Measurements from ENCODE around the gene RAB27A.

Gene RAB27A

DNA sequence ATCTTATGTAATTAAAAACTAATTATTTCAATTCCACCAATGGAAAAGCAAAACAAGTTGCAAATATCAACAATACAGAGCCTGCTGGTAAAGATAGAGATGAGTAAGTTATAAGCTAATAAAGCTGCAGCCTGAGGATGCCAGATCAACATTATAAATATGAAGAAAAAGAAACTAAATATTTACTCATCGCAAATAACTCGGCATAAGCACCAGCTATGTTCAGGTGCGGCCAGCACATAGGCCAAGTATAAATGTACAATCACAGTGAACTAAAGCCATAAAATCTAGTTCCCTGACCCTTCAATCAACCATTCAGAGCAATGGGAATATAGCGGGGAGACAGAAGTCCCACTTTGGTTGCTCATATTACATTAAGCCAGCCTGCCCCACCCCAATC lies 85.1 kb downstream of the RAB27A start:
- no peak overlapping the region for H3K4me3 ChIP-seq (ENCODE audit: control insufficient read depth, low read depth, low read length)
- TF ChIP-seq, protein P1, sequence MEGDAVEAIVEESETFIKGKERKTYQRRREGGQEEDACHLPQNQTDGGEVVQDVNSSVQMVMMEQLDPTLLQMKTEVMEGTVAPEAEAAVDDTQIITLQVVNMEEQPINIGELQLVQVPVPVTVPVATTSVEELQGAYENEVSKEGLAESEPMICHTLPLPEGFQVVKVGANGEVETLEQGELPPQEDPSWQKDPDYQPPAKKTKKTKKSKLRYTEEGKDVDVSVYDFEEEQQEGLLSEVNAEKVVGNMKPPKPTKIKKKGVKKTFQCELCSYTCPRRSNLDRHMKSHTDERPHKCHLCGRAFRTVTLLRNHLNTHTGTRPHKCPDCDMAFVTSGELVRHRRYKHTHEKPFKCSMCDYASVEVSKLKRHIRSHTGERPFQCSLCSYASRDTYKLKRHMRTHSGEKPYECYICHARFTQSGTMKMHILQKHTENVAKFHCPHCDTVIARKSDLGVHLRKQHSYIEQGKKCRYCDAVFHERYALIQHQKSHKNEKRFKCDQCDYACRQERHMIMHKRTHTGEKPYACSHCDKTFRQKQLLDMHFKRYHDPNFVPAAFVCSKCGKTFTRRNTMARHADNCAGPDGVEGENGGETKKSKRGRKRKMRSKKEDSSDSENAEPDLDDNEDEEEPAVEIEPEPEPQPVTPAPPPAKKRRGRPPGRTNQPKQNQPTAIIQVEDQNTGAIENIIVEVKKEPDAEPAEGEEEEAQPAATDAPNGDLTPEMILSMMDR (IDR thresholded peaks at IDR 0.05; ENCODE audit: control insufficient read depth, insufficient read depth, low read depth, low read length, missing control alignments), result no peak
- DNase-seq (ENCODE audit: low read depth), result no peak

DNA sequence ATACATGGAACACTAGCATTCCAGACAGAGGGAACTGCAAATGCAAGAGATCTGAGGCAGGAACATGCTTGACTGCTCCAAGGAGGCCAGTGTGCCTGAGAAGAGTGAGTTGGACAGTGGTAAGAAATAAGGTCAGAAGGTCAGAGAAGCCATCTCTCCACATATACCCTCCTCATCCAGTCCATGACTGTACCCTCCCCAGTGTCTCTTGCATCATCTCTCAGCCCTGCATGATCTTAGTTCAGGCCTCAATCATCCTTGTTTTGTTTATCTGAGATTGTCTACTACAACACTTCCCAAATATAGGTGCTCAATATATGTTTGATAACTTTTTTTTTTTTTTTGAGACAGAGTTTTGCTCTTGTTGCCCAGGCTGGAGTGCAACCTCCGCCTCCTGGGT lies 87.4 kb downstream of the RAB27A start:
- DNase-seq (ENCODE audit: low read depth), result no peak
- TF ChIP-seq, protein P1 (IDR thresholded peaks at IDR 0.05; ENCODE audit: control insufficient read depth, insufficient read depth, low read depth, low read length, missing control alignments), result no peak
- no peak overlapping the region for H3K4me3 ChIP-seq (ENCODE audit: control insufficient read depth, low read depth, low read length)

DNA sequence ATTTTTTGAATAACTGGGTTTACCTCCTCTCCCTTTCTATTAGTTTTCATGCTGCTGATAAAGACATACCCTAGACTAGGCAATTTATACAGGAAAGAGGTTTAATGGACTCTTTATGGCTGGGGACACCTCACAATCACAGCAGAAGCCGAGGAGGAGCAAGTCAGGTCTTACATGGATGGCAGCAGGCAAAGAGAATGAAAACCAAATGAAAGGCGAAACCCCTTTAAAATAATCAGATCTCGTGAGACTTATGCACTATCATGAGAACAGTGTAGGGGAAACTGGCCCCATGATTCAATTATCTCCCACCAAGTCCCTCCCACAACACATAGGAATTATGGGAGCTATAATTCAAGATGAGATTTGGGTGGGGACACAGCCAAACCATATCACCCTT lies 90.9 kb downstream of the RAB27A start:
- no peak for DNase-seq (ENCODE audit: low read depth)
- no peak overlapping the region for H3K4me3 ChIP-seq (ENCODE audit: control insufficient read depth, low read depth, low read length)
- TF ChIP-seq, protein P1 (IDR thresholded peaks at IDR 0.05; ENCODE audit: control insufficient read depth, insufficient read depth, low read depth, low read length, missing control alignments), result no peak

- TF ChIP-seq, protein P1 (IDR thresholded peaks at IDR 0.05; ENCODE audit: control insufficient read depth, insufficient read depth, low read depth, low read length, missing control alignments), result no peak
- no peak for DNase-seq (ENCODE audit: low read depth)
- H3K4me3 ChIP-seq (ENCODE audit: control insufficient read depth, low read depth, low read length), result peak overlapping the region; percentile 62
Measured at GRCh38 chr15:55197719-55198118, 91.9 kb downstream of the RAB27A start.

GRCh38 chr15:55197362-55197705 lies 92.3 kb downstream of the RAB27A start:
- TF ChIP-seq, protein P1 (IDR thresholded peaks at IDR 0.05; ENCODE audit: control insufficient read depth, insufficient read depth, low read depth, low read length, missing control alignments), result no peak
- no peak for DNase-seq (ENCODE audit: low read depth)

DNA sequence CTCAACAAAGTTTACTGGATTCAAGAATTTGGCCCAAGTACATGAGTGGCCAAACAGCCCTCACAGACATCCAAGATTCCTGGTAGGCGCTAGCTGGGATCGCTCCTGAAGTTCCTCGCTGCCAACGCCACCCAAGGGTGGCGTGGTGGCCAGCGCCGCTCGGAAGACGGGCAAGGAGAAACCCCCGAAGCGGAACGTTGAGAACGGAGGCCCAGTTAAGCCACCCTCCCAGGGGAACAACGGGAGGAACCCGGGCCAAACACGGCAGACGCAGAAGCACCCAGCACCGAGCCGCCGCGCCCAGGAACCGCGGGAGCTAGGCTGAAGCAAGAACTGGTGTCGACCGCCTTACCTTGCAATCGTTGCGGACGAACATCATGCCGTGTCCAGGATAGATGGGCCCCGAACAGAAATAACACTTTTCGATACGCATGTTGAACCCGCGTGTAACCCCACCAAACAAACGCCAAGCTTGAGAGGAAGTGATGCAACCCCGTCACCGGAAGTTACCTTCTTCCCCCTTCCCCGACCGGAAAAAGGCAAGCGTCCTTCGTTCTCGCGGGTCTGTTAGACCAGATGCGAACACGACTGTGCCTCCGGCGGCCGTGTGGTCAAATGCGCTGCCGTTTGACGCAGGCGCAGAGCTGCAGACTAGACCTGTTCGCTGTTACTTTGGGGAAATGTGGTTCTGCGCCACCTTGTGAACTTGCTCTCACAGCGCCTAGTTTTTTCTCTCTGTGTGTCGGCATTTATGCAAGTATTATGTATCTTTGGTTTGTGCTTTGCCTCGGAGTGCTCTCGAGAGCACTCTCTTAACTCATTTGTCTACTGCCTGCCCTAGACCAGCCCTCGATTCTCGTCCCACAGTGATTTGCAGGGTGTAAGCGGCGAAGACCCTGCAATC lies 92.9 kb downstream of the RAB27A start, which contains the start of gene RSL24D1:
RSL24D1 (minus strand) TSS at position 484 of the 904 bp plus-strand sequence; CDS start at position 433, 51 bp downstream.
- H3K4me3 ChIP-seq (ENCODE audit: control insufficient read depth, low read depth, low read length), result peak within 1 kb of the TSS; percentile 62
- DNase-seq (ENCODE audit: low read depth), result peak; percentile 94
- TF ChIP-seq, protein P1 (IDR thresholded peaks at IDR 0.05; ENCODE audit: control insufficient read depth, insufficient read depth, low read depth, low read length, missing control alignments), result peak; percentile 31

More at GRCh38 chr15:55197362-55197705, 92.3 kb downstream of the RAB27A start:
- H3K4me3 ChIP-seq (ENCODE audit: control insufficient read depth, low read depth, low read length), result peak overlapping the region; percentile 62

Measured in AG09309 (cell line).